Colonic mucosa (tissue), 4 donors: ENCODE measurements around the gene LST1. TPM values are rescaled to one million over a fixed set of nuclear protein-coding genes. Genes with fewer than 3 reads are reported as not detected.

Experiments used
- DNase-seq: peaks from one replicate; pipeline ENCODE4 v3.0.0-alpha.2; 2020
- H3K27ac ChIP-seq: fragments of 200-600 bp; one replicate; pipeline ENCODE4 v1.8.0; 2021
- H3K27me3 ChIP-seq: fragments of 200-600 bp; one replicate; pipeline ENCODE4 v1.8.0; 2021
- H3K36me3 ChIP-seq: fragments of 200-600 bp; one replicate; pipeline ENCODE4 v1.8.0; 2021
- H3K4me1 ChIP-seq: fragments of 200-600 bp; one replicate; pipeline ENCODE4 v1.8.0; 2021; ENCODE audit warnings: mild to moderate bottlenecking
- H3K4me3 ChIP-seq: fragments of 200-600 bp; one replicate; pipeline ENCODE4 v1.8.0; 2021
- H3K9ac ChIP-seq, 2 donors: one replicate each; pipeline ENCODE4 v1.7.0; 2013; ENCODE audit warnings: control low read depth in 2 of 2, low read depth in 2 of 2, low read length in 2 of 2
- H3K9me3 ChIP-seq: fragments of 200-600 bp; one replicate; pipeline ENCODE4 v1.8.0; 2021
- CTCF ChIP-seq: fragments of 200-600 bp; IDR thresholded peaks from one replicate; pipeline ENCODE4 v1.8.0; 2022; ENCODE audit warnings: antibody characterized with exemption, mild to moderate bottlenecking
- intact Hi-C: fragments of 100-400 bp; cut with DNase I; formaldehyde crosslinking; loops from one replicate; pipeline ENCODE4 v1.14.1; 2022
- total RNA-seq, 2 donors: library from RNA; stranded (reverse); fragmentation: NEBNext Ultra II Directional in 1 of 2; extraction: Animal tissue kit (Norgen Biotek cat#: 25700) in 1 of 2; gene quantifications; one replicate each; pipeline ENCODE4 v1.2.1, GENCODE V29; 2021
- donor health status: healthy.
- donor health status: DM: no; HTN: no; CAD: no.
- donor health status: DM: no; HTN: no; CAD: no.

Gene LST1
- total RNA-seq, 2 donors from 2014 or later: 4.8 to 9.2 TPM

DNA sequence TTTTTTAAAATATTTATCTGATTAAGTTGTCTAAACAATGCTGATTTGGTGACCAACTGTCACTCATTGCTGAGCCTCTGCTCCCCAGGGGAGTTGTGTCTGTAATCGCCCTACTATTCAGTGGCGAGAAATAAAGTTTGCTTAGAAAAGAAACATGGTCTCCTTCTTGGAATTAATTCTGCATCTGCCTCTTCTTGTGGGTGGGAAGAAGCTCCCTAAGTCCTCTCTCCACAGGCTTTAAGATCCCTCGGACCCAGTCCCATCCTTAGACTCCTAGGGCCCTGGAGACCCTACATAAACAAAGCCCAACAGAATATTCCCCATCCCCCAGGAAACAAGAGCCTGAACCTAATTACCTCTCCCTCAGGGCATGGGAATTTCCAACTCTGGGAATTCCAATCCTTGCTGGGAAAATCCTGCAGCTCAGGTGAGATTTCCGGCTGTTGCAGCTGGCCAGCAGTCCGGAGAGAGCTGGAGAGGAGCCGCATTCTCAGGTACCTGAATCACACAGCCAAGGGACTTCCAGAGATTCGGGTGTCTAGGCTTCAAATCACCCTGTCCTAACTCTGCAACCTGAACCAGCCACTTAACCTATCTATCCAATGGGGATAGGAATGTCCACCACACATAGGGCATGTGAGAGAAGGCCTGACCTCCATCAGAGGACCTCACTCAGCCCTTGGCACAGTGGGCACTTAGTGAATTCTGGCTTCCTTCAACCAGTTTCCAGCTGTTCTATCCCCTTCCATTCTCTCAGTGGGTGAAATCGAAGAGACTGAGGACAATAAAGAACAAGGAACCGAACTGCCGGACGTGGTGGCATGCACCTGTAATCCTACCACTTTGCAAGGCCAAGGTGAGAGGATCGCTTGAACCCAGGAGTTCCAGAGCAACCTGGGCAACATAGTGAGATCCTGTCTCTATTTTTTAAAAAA is 7.6 kb upstream of the LST1 start:
- H3K27me3 ChIP-seq: no peaks in the 10 kb centered on the region
- no peaks in the 10 kb centered on the region for H3K9me3 ChIP-seq
- no peak overlapping the region for H3K27ac ChIP-seq
- TF ChIP-seq CTCF: no peak
- H3K4me1 ChIP-seq: peaks cover 4% of the 10 kb centered on the region
- intact Hi-C loops: no loop called here
- DNase-seq: no peak
- no peak overlapping the region for H3K9ac ChIP-seq
- no peaks in the 10 kb centered on the region for H3K36me3 ChIP-seq
- no peak overlapping the region for H3K4me3 ChIP-seq

DNA sequence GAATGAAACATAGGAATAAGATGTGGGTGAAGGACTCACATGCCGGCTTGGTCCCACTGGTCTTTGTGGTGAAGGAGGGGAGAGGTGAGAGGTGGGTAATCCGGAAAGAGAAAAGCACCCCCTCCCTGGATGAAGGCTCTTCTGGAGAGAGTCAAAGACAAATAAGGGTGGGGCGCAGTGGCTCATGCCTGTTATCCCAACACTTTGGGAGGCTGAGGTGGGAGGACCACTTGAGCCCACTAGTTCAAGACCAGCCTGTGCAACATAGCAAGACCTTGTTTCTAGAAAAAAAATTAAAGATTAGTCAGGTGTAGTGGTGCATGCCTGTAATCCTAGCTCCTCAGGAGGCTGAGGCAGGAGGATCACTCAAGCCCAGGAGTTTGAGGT is 7.0 kb upstream of the LST1 start:
- H3K27ac ChIP-seq: no peak overlapping the region
- no peak for TF ChIP-seq CTCF
- no peak for DNase-seq
- H3K4me3 ChIP-seq: no peak overlapping the region
- H3K9me3 ChIP-seq: no peaks in the 10 kb centered on the region
- peaks cover 4% of the 10 kb centered on the region for H3K4me1 ChIP-seq
- no peaks in the 10 kb centered on the region for H3K36me3 ChIP-seq
- no peaks in the 10 kb centered on the region for H3K27me3 ChIP-seq
- intact Hi-C loops: no loop called here
- H3K9ac ChIP-seq: no peak overlapping the region

- H3K36me3 ChIP-seq: no peaks in the 10 kb centered on the region
- H3K27me3 ChIP-seq: no peaks in the 10 kb centered on the region
- peak overlapping the region in 1 of 2 donors; percentile 87 for H3K9ac ChIP-seq
- H3K4me3 ChIP-seq: peak overlapping the region; percentile 83
- no peak for DNase-seq
- no peak for TF ChIP-seq CTCF
- peak overlapping the region; percentile 78 for H3K27ac ChIP-seq
- H3K4me1 ChIP-seq: peaks cover 4% of the 10 kb centered on the region
- intact Hi-C loops: no loop called here
- no peaks in the 10 kb centered on the region for H3K9me3 ChIP-seq
These were observed 6.3 kb upstream of the LST1 start for GRCh38 chr6:31579546-31580437.

DNA sequence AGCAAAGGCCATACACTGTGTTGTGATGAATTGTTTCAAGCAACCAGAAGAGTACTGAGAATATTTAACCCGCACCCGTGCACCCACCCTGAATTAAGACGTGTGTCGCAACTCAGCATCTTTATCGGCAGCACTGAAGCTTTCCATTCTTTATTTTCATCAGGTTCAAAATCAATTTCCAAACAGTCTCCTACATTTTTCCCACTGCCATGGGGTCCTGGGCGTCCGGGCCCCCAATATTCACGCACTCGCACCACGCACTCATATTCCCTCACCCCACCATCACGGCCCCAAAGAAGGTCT is 5.7 kb upstream of the LST1 start:
- Histone ChIP-seq H3K27me3 (no peaks in the 10 kb centered on the region), H3K27ac (peak overlapping the region; percentile 78), H3K9me3 (no peaks in the 10 kb centered on the region), H3K36me3 (no peaks in the 10 kb centered on the region), H3K4me3 (peak overlapping the region; percentile 83), H3K9ac (peak overlapping the region; percentile 82 to 87), H3K4me1 (peaks cover 4% of the 10 kb centered on the region)
- DNase-seq: no peak
- TF ChIP-seq CTCF: no peak
- intact Hi-C loops: no loop called here

GRCh38 chr6:31580807-31581433 is 5.2 kb upstream of the LST1 start:
- Histone ChIP-seq H3K27me3 (no peaks in the 10 kb centered on the region), H3K9me3 (no peaks in the 10 kb centered on the region), H3K9ac (peak overlapping the region; percentile 82 to 87), H3K36me3 (no peaks in the 10 kb centered on the region), H3K4me1 (peaks cover 4% of the 10 kb centered on the region), H3K27ac (peak overlapping the region; percentile 78), H3K4me3 (peak overlapping the region; percentile 83)
- peak; percentile 99 for TF ChIP-seq CTCF
- DNase-seq: peak; percentile 88
- intact Hi-C loops: no loop called here
